ENCODE results near the gene ARHGEF28. TPM values are rescaled to one million over a fixed set of nuclear protein-coding genes. Genes with fewer than 3 reads are reported as not detected.

ARHGEF28 gene
- total and polyA plus RNA-seq, 9 of the 15 experiments (the other 6 are each of a cell fraction or from before 2014, with no cell fraction given) = 0.27 TPM; not detected in 8

DNA sequence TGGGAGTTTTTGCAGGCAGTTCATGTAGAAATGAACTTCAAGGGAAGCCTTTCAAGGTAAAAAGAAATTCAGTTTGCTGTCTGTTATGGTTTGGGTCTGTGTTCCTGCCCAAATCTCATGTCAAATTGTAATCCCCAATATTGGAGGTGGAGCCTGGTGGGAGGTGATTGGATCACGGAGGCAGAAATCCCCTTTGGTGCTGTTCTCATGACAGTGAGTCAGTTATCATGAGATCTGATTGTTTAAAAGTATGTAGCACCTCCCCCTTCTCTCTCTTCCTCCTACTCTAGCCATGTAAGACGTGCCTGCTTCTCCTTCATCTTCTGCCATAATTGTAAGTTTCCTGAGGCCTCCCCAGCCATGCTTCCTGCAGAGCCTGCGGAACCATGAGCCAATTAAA, 341.4 kb downstream of the ARHGEF28 start:
- ChIA-PET CTCF (ENCODE audit: low intra/inter-chr PET ratio) (no interaction called here), POLR2A (no interaction called here)
- no peak for ATAC-seq
- Histone ChIP-seq H3K4me2 (ENCODE audit: insufficient read depth, low read length) (no peak overlapping the region), H3K4me1 (replicated peaks in 1 of 2; ENCODE audit: control insufficient read depth in 2 of 2, insufficient read depth in 2 of 2, low read length in 2 of 2) (no peaks in the 10 kb centered on the region; a peak in 1 of 5 replicates), H3K9me1 (ENCODE audit: control insufficient read depth, insufficient read depth, low read length) (no peaks in the 10 kb centered on the region), H3K4me3 (no peak overlapping the region), H3K79me2 (ENCODE audit: control insufficient read depth, insufficient read depth, low read length) (no peaks in the 10 kb centered on the region), H4K20me1 (replicated peaks; ENCODE audit: control insufficient read depth, insufficient read depth, low read length) (no peaks in the 10 kb centered on the region), H3K9ac (ENCODE audit: insufficient read depth in 1 of 2, low read depth in 2 of 2, low read length in 2 of 2) (no peak overlapping the region), H3K27me3 (ENCODE audit: control insufficient read depth in 2 of 2, insufficient read depth in 2 of 2, low read length in 2 of 2) (peaks cover 0 to 3% of the 10 kb centered on the region in 2 experiments; a peak in 2 of 5 replicates), H2AFZ (ENCODE audit: low read depth, low read length) (no peak overlapping the region), H3K36me3 (ENCODE audit: control insufficient read depth, insufficient read depth, low read length) (no peaks in the 10 kb centered on the region), H3K27ac (ENCODE audit: extremely low read depth, low read depth, low read length) (no peak overlapping the region), H3K9me3 (replicated peaks; ENCODE audit: control insufficient read depth, insufficient read depth, low read depth, low read length) (no peaks in the 10 kb centered on the region)
- BruUV-seq (replicated peaks) = no TSS peak
- in situ Hi-C loops (cut with MboI) = no loop called here
- FAIRE-seq = no peak
- DNase-seq (ENCODE audit: extremely low read depth in 1 of 4, low spot score in 3 of 4) = no peak
- WGBS (ENCODE audit: insufficient coverage, low coverage, missing lambda C conversion rate) = 0% methylated on average over 2 of the region's 3 CpGs
- intact Hi-C loops (cut with micrococcal nuclease) = no loop called here
- TF ChIP-seq FOXO4 (CRISPR knock-in tag; IDR thresholded peaks at IDR 0.05) (no peak), ILK (tag; IDR thresholded peaks at IDR 0.05; ENCODE audit: borderline replicate concordance, low read depth) (no peak), PHTF2 (CRISPR knock-in tag; IDR thresholded peaks at IDR 0.05) (no peak), ZBTB49 (CRISPR knock-in tag; IDR thresholded peaks at IDR 0.05; ENCODE audit: borderline replicate concordance) (no peak), HDGF (IDR thresholded peaks at IDR 0.05) (no peak), SETDB1 (IDR thresholded peaks at IDR 0.05; ENCODE audit: low read length) (no peak), NRF1 (conservative IDR thresholded peaks at IDR 0.05 in 1 of 2, IDR thresholded peaks at IDR 0.05 in 1 of 2) (no peak), CBX8 (IDR thresholded peaks at IDR 0.05; ENCODE audit: borderline replicate concordance, extremely low read depth, low read depth, low read length, poor library complexity, severe bottlenecking) (no peak), ZNF592 (IDR thresholded peaks at IDR 0.05) (no peak), FOXM1 (IDR thresholded peaks at IDR 0.05; ENCODE audit: low read depth) (no peak), FOXM1 (CRISPR knock-in tag; IDR thresholded peaks at IDR 0.05; ENCODE audit: low read depth) (no peak), ZFP1 (CRISPR knock-in tag; IDR thresholded peaks at IDR 0.05) (no peak)
- TF ChIP-seq, protein P1, sequence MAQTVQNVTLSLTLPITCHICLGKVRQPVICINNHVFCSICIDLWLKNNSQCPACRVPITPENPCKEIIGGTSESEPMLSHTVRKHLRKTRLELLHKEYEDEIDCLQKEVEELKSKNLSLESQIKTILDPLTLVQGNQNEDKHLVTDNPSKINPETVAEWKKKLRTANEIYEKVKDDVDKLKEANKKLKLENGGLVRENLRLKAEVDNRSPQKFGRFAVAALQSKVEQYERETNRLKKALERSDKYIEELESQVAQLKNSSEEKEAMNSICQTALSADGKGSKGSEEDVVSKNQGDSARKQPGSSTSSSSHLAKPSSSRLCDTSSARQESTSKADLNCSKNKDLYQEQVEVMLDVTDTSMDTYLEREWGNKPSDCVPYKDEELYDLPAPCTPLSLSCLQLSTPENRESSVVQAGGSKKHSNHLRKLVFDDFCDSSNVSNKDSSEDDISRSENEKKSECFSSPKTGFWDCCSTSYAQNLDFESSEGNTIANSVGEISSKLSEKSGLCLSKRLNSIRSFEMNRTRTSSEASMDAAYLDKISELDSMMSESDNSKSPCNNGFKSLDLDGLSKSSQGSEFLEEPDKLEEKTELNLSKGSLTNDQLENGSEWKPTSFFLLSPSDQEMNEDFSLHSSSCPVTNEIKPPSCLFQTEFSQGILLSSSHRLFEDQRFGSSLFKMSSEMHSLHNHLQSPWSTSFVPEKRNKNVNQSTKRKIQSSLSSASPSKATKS (CRISPR knock-in tag; IDR thresholded peaks at IDR 0.05) = no peak
